BLaER1 treated with 17β-estradiol and CSF1 and Interleukin-3, amounts not matched to agents 10 nM and 100 nM (cell line): Measurements from ENCODE around the gene CDADC1.
A peak's percentile ranks its signal among the peaks of the same experiment; 100 is the strongest.
"Not testable (repeated sequence)": the region's sequence is repeated elsewhere in the genome, so short reads cannot be mapped to it uniquely, and the experiment has no call there.

Experiments
- H3K27ac ChIP-seq, 11 experiments: shearing (Covaris generic); formaldehyde crosslinking; 2 replicates each; pipeline ENCODE4 v1.8.1; 2022
- H3K27me3 ChIP-seq, 11 experiments: shearing (Covaris generic); formaldehyde crosslinking; 2 replicates each; pipeline ENCODE4 v1.8.1; 2022
- H3K36me3 ChIP-seq, 11 experiments: shearing (Covaris generic); formaldehyde crosslinking; 2 replicates each; pipeline ENCODE4 v1.8.1; 2022
- H3K4me1 ChIP-seq, 10 experiments: shearing (Covaris generic); formaldehyde crosslinking; 2 replicates each; pipeline ENCODE4 v1.8.1; 2022
- H3K4me2 ChIP-seq, 11 experiments: shearing (Covaris generic); formaldehyde crosslinking; 2 replicates each; pipeline ENCODE4 v1.8.1; 2022
- H3K4me3 ChIP-seq, 10 experiments: shearing (Covaris generic); formaldehyde crosslinking; 2 replicates each; pipeline ENCODE4 v1.8.1; 2022
- H3K9ac ChIP-seq, 11 experiments: shearing (Covaris generic); formaldehyde crosslinking; 2 replicates each; pipeline ENCODE4 v1.8.1; 2022
- H3K9me3 ChIP-seq, 11 experiments: shearing (Covaris generic); formaldehyde crosslinking; replicated peaks in 1 of 11; 2 replicates each; pipeline ENCODE4 v1.8.1; 2022
- H4K20me1 ChIP-seq, 11 experiments: shearing (Covaris generic); formaldehyde crosslinking; 2 replicates each; pipeline ENCODE4 v1.8.1; 2022
- Cebpa-rat ChIP-seq, 11 experiments: shearing (Covaris generic); IDR thresholded peaks; 2 replicates each; pipeline ENCODE4 v1.8.1; 2022

Gene CDADC1

DNA sequence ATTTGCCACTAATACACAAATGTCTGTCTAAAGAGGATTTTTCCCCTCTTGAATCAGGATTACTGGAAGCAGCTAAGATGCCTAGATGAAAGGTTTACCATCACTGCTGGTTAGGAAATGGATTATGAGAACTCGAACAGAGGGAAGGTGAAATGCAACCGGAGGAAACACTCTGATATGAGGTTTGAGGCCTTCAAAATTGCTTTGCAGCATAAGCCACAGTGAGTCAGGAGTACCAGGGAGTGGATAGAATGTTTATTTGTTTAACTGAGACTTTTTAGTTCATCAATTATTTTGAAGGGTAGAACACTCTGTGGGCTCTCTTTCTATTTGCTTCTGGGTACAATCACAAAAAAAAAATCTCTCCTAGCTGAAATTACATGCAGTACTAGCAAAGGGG lies 18.1 kb downstream of the CDADC1 start:
- no peaks in the 10 kb centered on the region for H4K20me1 ChIP-seq
- no peak overlapping the region for H3K4me3 ChIP-seq
- H3K9me3 ChIP-seq, result no peaks in the 10 kb centered on the region
- no peaks in the 10 kb centered on the region for H3K4me1 ChIP-seq
- H3K9ac ChIP-seq, result no peak overlapping the region
- TF ChIP-seq Cebpa-rat (IDR thresholded peaks at IDR 0.05), result no peak
- no peaks in the 10 kb centered on the region for H3K27me3 ChIP-seq
- peaks cover 23 to 59% (median 40%) of the 10 kb centered on the region in 11 experiments for H3K36me3 ChIP-seq
- H3K4me2 ChIP-seq, result no peak overlapping the region
- no peak overlapping the region for H3K27ac ChIP-seq

DNA sequence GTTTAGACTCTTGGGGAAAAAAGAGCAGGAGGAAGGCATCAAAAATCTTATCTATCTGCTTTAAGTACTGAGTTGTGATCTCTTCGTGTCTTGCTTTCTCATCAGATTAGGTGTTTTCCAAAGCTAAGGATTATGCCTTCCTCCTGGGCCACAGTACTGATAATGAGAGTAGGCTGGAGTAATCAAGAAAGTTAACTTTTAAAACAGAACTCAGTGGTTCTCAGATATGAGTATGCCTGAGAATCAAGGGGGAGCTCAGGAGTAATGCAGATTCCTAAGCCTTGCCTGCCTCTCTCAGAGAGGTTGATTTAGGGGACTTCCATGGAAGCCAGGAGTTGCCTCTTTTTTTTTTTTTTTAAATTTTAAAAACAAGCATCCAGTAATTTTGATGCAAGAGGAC lies 23.5 kb downstream of the CDADC1 start:
- H4K20me1 ChIP-seq, result no peaks in the 10 kb centered on the region
- no peak overlapping the region for H3K4me2 ChIP-seq
- TF ChIP-seq Cebpa-rat (IDR thresholded peaks at IDR 0.05), result no peak
- no peaks in the 10 kb centered on the region for H3K27me3 ChIP-seq
- peaks cover 8 to 24% (median 17%) of the 10 kb centered on the region in 11 experiments; a peak in 19 of 22 replicates for H3K36me3 ChIP-seq
- no peak overlapping the region for H3K27ac ChIP-seq
- H3K4me3 ChIP-seq, result no peak overlapping the region
- H3K4me1 ChIP-seq, result no peaks in the 10 kb centered on the region
- no peaks in the 10 kb centered on the region for H3K9me3 ChIP-seq
- no peak overlapping the region for H3K9ac ChIP-seq

DNA sequence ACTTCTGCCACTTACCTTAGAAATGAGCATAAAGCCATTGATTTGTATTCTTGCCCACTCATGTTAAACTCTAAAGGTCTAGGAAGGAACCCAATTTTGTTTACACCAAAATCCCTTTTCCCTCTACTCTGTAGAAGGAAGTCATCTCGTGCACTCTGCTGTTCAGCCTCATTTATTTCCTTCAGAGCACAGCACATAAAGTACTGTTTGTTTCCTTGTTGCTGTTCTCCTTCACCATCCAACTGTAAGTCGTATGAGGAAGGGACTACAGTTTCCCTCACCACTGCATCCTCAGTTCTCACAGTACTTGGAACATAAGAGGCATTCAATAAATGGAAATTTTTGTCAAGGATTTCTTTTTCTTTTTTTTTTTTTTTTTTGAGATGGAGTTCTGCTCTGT lies 24.6 kb downstream of the CDADC1 start:
- H3K36me3 ChIP-seq, result peaks cover 8 to 19% (median 12%) of the 10 kb centered on the region in 11 experiments; a peak in 18 of 22 replicates
- no peaks in the 10 kb centered on the region for H4K20me1 ChIP-seq

DNA sequence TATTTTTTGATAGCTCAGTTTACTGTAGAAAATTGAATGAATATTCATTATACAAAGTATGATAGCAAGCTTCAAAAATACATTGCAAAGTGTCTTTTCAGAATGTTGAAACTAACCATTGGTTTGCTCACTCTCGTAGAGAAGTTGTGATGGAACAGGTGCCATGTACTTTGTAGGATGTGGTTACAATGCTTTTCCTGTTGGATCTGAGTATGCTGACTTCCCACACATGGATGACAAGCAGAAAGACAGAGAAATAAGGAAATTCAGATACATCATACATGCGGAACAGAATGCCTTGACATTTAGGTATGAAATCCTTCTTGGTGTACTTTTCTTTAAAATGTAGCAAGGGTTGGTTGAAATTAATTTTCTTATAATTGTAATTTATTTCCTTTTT lies 30.5 kb downstream of the CDADC1 start:
- no peak for TF ChIP-seq Cebpa-rat (IDR thresholded peaks at IDR 0.05)
- Histone ChIP-seq H3K27me3 (no peaks in the 10 kb centered on the region), H3K4me1 (0 out of 20 replicates have a peak, but pooled peaks cover 0 to 3% (median 0%) of the 10 kb centered on the region in 10 experiments), H3K9ac (no peak overlapping the region), H4K20me1 (no peaks in the 10 kb centered on the region), H3K9me3 (no peaks in the 10 kb centered on the region), H3K36me3 (peaks cover 0 to 30% (median 12%) of the 10 kb centered on the region in 11 experiments; a peak in 12 of 22 replicates), H3K27ac (no peak overlapping the region), H3K4me3 (no peak overlapping the region), H3K4me2 (no peak overlapping the region)

More for the DNA sequence above, 24.6 kb downstream of the CDADC1 start:
- H3K27ac ChIP-seq, result no peak overlapping the region
- H3K27me3 ChIP-seq, result no peaks in the 10 kb centered on the region
- H3K9me3 ChIP-seq, result no peaks in the 10 kb centered on the region
- TF ChIP-seq Cebpa-rat (IDR thresholded peaks at IDR 0.05), result no peak
- H3K4me3 ChIP-seq, result no peak overlapping the region
- H3K4me1 ChIP-seq, result no peaks in the 10 kb centered on the region
- H3K9ac ChIP-seq, result no peak overlapping the region
- H3K4me2 ChIP-seq, result no peak overlapping the region

DNA sequence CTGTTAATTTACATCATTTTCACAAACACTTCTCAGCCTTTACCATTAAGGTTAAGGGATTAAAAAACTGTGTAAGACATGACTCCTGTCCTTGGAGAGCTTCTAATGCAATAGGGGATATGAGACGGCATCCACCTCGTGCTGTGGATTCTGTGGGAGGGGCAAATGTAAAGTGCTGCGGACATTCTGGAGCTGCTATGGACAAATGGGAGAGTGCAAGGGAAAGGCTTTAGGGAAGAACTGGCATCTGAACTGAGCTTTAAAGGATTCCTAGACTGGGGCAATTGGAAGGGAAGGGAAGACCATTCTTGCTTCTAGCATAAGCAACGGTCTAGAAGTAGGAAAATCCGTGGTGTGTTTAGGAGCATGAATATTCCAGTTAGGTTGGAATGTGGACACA lies 31.4 kb downstream of the CDADC1 start:
- Histone ChIP-seq H3K4me3 (no peak overlapping the region), H4K20me1 (no peaks in the 10 kb centered on the region), H3K9ac (no peak overlapping the region), H3K4me1 (0 out of 20 replicates have a peak, but pooled peaks cover 0 to 3% (median 0%) of the 10 kb centered on the region in 10 experiments), H3K9me3 (no peaks in the 10 kb centered on the region), H3K27me3 (no peaks in the 10 kb centered on the region), H3K4me2 (no peak overlapping the region), H3K36me3 (peaks cover 0 to 31% (median 12%) of the 10 kb centered on the region in 11 experiments; a peak in 12 of 22 replicates), H3K27ac (no peak overlapping the region)
- no peak for TF ChIP-seq Cebpa-rat (IDR thresholded peaks at IDR 0.05)

DNA sequence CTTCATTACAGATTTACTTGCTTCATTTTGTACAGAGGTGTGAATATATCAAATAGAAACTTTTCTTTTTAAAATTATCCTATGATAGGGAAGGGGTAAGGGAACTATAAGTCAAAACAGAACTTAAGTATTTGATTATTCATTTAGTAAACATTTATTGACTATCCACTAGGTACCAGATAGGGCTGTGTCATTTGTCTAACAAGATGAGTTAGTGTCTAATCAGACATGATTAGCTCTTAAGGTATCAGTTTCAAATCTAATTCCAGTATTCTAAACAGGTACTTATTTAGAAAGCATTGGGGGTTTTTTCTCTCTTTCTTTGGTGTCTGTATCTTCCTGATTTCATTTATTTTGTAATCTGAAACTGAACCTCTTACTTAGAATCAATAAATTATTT lies 32.2 kb downstream of the CDADC1 start:
- TF ChIP-seq Cebpa-rat (IDR thresholded peaks at IDR 0.05), result no peak
- H3K4me1 ChIP-seq, result 0 out of 20 replicates have a peak, but pooled peaks cover 0 to 3% (median 0%) of the 10 kb centered on the region in 10 experiments
- no peak overlapping the region for H3K4me2 ChIP-seq
- H3K9ac ChIP-seq, result no peak overlapping the region
- no peak overlapping the region for H3K27ac ChIP-seq
- H3K4me3 ChIP-seq, result no peak overlapping the region
- H3K9me3 ChIP-seq, result no peaks in the 10 kb centered on the region
- peaks cover 0 to 31% (median 12%) of the 10 kb centered on the region in 11 experiments; a peak in 12 of 22 replicates for H3K36me3 ChIP-seq
- H4K20me1 ChIP-seq, result no peaks in the 10 kb centered on the region
- H3K27me3 ChIP-seq, result no peaks in the 10 kb centered on the region

DNA sequence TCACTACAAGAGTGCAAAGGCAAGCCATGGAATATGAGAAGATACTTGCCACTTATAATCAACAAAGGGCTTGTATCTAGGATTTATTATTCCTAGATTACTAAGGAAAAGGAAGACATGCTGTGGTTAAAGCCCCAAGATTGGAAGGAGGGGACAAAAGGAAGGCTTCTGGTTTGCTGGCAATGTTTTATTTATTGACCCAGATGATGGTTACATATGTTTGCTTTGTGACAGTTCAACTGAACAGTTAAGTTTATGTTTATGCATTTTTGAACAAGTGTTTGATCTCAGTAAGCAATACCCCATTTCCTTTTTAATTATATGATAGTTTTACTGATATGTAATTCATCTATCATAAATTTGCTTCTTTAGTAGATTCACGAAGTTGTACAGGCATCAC lies 40.3 kb downstream of the CDADC1 start:
- Histone ChIP-seq H3K27me3 (no peaks in the 10 kb centered on the region), H3K4me3 (no peak overlapping the region), H3K9me3 (no peaks in the 10 kb centered on the region), H3K4me2 (no peak overlapping the region), H3K36me3 (peaks cover 0 to 29% (median 10%) of the 10 kb centered on the region in 11 experiments; a peak in 13 of 22 replicates), H3K9ac (no peak overlapping the region), H4K20me1 (no peaks in the 10 kb centered on the region), H3K4me1 (peaks cover 4 to 8% (median 6%) of the 10 kb centered on the region in 10 experiments; a peak in 15 of 20 replicates), H3K27ac (no peak overlapping the region)
- no peak for TF ChIP-seq Cebpa-rat (IDR thresholded peaks at IDR 0.05)

DNA sequence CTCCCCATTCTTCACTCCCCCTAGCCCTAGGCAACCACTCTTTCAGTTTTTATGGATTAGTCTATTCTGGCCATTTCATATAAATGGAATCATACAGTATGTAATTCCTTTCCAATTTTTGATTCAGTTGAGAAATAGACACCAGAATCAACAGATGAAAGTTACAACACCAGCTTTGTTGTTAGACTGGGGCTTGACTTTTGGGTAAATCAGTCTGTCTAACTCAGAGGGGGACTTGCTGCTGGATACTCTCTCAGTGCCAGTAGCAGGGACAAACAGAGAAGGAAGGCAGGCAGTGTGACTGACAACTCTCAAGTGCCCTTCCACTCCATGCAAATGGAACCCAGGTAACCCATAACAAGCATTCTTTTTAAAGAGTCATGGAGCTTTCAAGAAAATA lies 40.7 kb downstream of the CDADC1 start:
- Histone ChIP-seq H3K4me1 (peaks cover 4 to 9% (median 7%) of the 10 kb centered on the region in 10 experiments; a peak in 15 of 20 replicates), H3K4me2 (no peak overlapping the region), H3K9ac (no peak overlapping the region), H3K4me3 (no peak overlapping the region), H4K20me1 (no peaks in the 10 kb centered on the region), H3K36me3 (peaks cover 0 to 26% (median 10%) of the 10 kb centered on the region in 11 experiments; a peak in 13 of 22 replicates), H3K27ac (no peak overlapping the region), H3K9me3 (no peaks in the 10 kb centered on the region), H3K27me3 (no peaks in the 10 kb centered on the region)
- TF ChIP-seq Cebpa-rat (IDR thresholded peaks at IDR 0.05), result no peak

DNA sequence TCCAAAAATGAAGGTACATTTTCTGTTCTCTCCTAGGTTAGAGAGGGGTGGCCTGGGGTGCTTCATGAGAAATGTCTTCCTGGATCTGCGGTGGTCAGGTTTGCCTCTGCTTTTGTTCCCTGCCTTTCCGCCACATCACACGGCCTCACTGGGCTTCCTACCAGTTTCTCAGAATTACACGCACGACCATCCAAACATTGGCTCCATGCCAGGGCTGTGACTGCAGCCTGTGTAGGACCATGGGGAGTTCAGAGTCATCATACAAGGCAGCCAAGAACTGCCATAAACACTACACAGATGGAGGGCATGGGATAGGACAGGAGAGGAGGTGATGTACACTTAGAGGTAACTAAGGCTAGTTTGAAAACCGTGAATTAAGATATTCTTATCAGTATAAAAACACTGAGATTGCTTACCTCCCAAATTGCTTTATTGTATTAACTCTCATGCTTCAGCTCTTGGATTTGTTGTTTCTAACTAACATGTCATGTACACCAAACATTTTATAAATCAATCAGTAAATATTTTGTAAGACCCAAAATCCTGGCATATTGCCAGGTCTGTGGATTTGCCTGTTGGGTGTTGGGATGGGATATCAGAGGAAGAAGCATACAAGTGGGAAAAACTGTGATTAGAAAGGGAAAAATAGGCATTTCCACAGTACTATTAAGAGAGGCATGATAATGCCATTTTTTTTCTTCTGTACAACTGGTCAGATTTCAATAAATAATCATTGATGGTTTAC lies 45.2 kb downstream of the CDADC1 start:
- Histone ChIP-seq H3K4me2 (peak overlapping the region; percentile 10 to 40 (median 26); a peak in 13 of 22 replicates), H3K36me3 (peaks cover 0 to 14% (median 4%) of the 10 kb centered on the region in 11 experiments; a peak in 5 of 22 replicates), H3K4me3 (no peak overlapping the region), H3K9ac (no peak overlapping the region), H4K20me1 (no peaks in the 10 kb centered on the region; a peak in 1 of 22 replicates), H3K9me3 (no peaks in the 10 kb centered on the region), H3K27me3 (no peaks in the 10 kb centered on the region), H3K4me1 (peaks cover 4 to 9% (median 7%) of the 10 kb centered on the region in 10 experiments; a peak in 15 of 20 replicates), H3K27ac (no peak overlapping the region)
- TF ChIP-seq Cebpa-rat (IDR thresholded peaks at IDR 0.05), result no peak

DNA sequence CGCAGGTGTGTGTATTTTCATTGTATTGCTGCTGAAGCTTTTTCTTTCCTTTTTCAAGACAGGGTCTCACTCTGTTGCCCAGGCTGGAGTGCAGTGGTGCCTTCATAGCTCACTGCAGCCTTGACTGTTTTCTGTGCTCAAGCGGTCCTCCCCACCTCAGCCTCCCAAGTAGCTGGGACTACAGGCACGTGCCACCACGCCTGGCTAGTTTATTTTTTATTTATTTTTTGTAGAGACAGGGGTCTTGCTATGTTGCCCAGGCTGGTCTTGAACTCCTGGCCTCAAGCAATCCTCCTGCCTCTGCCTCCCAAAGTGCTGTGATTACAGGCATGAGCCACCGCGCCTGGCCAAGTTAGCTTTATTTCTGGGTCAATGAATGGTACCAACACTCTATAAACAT lies 47.0 kb downstream of the CDADC1 start:
- H3K27me3 ChIP-seq, H3K4me2 ChIP-seq, H3K4me1 ChIP-seq, H4K20me1 ChIP-seq, H3K9me3 ChIP-seq, H3K27ac ChIP-seq, H3K9ac ChIP-seq, H3K4me3 ChIP-seq: not testable (repeated sequence)
- H3K36me3 ChIP-seq, result peaks cover 0 to 14% (median 0%) of the 10 kb centered on the region in 11 experiments; a peak in 3 of 22 replicates
